Testis (tissue), 2 donors: ENCODE measurements around the gene EZR.

ENCODE experiments used
- CTCF ChIP-seq, 3 experiments: fragments of 450-650 bp in 2 of 3; fragments of 200-600 bp in 1 of 3; sonication (generic) in 1 of 3; IDR thresholded peaks; one replicate each; pipeline ENCODE4 v1.5.1; 2016 to 2019; ENCODE audit warnings: antibody characterized with exemption in 3 of 3, mild to moderate bottlenecking in 2 of 3, moderate library complexity in 1 of 3
- POLR2A ChIP-seq: fragments of 450-650 bp; IDR thresholded peaks from one replicate; pipeline ENCODE4 v1.6.1; 2017; ENCODE audit warnings: antibody characterized with exemption, mild to moderate bottlenecking, moderate library complexity

DNA sequence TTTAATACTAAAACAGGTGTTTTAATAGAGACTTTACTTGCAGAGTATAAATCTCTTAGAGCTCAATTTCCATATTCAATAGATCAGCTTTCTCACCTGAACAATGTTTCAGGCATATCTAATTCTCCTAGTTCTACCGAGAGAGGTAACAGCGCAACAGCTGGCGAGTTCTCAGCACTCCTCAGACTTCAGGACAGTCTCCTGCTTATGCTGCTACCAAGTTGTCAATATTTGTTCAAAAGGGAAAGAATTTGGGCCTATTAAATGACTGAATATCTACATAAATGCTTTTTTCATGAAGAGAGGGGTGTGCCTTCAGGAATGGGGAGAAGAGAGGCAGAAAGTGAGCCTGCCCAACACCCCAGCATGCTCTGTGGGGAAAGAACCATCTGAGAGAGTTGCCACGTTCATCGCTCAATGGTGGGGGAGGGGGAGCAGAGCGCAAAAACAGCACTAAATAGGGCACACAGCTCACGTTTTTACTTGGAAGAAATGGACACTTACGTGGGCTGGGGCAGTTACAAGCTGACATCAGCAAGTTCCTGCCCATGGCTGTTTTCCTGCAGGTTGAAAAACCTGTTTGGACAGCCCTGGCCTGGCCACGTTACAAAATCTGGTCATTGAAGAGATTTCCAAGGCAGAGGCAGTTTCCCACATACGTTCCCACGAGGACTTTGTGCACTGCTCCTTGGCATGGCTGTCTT, 38.0 kb downstream of the EZR start:
- TF ChIP-seq CTCF (IDR thresholded peaks at IDR 0.05), result no peak
- TF ChIP-seq POLR2A, result no peak
